ENCODE measurements around the gene TRAF3IP1. TPM values are rescaled to one million over a fixed set of nuclear protein-coding genes. Genes with fewer than 3 reads are reported as not detected.

TRAF3IP1 gene
- total and polyA plus RNA-seq, 3 donors from 2014 or later = 22.1 to 40.9 (median 38.0) TPM

- no peaks in the 10 kb centered on the region for H3K9me3 ChIP-seq
- H3K36me3 ChIP-seq (ENCODE audit: low read depth, missing control alignments) = no peaks in the 10 kb centered on the region
- H3K4me1 ChIP-seq = no peaks in the 10 kb centered on the region
- WGBS, 2 donors = 88 to 94% methylated on average over 6 of the region's 6 CpGs
- no peak for DNase-seq
- intact Hi-C loops (cut with DNase I; ENCODE audit: low total_unique reads) = no loop called here
- TF ChIP-seq POLR2A (IDR thresholded peaks at IDR 0.05) (no peak), CTCF (IDR thresholded peaks at IDR 0.05) (no peak)
- no peak overlapping the region for H3K27ac ChIP-seq
- H3K4me3 ChIP-seq = no peak overlapping the region
- H3K27me3 ChIP-seq = no peaks in the 10 kb centered on the region
Measured at GRCh38 chr2:238391042-238391689, 70.8 kb downstream of the TRAF3IP1 start.

GRCh38 chr2:238396663-238397062 lies 76.3 kb downstream of the TRAF3IP1 start:
- 87 to 91% methylated on average over 7 of the region's 7 CpGs for WGBS, 2 donors
- H3K27ac ChIP-seq = no peak overlapping the region
- no peaks in the 10 kb centered on the region for H3K9me3 ChIP-seq
- H3K4me3 ChIP-seq = no peak overlapping the region
- H3K4me1 ChIP-seq = no peaks in the 10 kb centered on the region
- intact Hi-C loops (cut with DNase I; ENCODE audit: low total_unique reads) = no loop called here
- DNase-seq = no peak
- H3K36me3 ChIP-seq (ENCODE audit: low read depth, missing control alignments) = no peaks in the 10 kb centered on the region
- TF ChIP-seq POLR2A (IDR thresholded peaks at IDR 0.05) = no peak
- no peak for TF ChIP-seq CTCF (IDR thresholded peaks at IDR 0.05)
- no peaks in the 10 kb centered on the region for H3K27me3 ChIP-seq

GRCh38 chr2:238397356-238397755 lies 77.0 kb downstream of the TRAF3IP1 start:
- no peak overlapping the region for H3K4me3 ChIP-seq
- 84 to 85% methylated on average over 7 to 14 of the region's 14 CpGs for WGBS, 2 donors
- intact Hi-C loops (cut with DNase I; ENCODE audit: low total_unique reads) = no loop called here

GRCh38 chr2:238398577-238398976 lies 78.3 kb downstream of the TRAF3IP1 start:
- H3K27ac ChIP-seq = no peak overlapping the region
- H3K4me1 ChIP-seq = no peaks in the 10 kb centered on the region
- H3K27me3 ChIP-seq = no peaks in the 10 kb centered on the region
- 67 to 71% methylated on average over 6 of the region's 6 CpGs for WGBS, 2 donors
- TF ChIP-seq CTCF (IDR thresholded peaks at IDR 0.05) = no peak
- no peak for TF ChIP-seq POLR2A (IDR thresholded peaks at IDR 0.05)
- H3K9me3 ChIP-seq = no peaks in the 10 kb centered on the region
- DNase-seq = no peak
- H3K4me3 ChIP-seq = no peak overlapping the region
- H3K36me3 ChIP-seq (ENCODE audit: low read depth, missing control alignments) = no peaks in the 10 kb centered on the region
- intact Hi-C loops (cut with DNase I; ENCODE audit: low total_unique reads) = no loop called here

More at GRCh38 chr2:238397356-238397755, 77.0 kb downstream of the TRAF3IP1 start:
- TF ChIP-seq CTCF (IDR thresholded peaks at IDR 0.05) = no peak
- TF ChIP-seq POLR2A (IDR thresholded peaks at IDR 0.05) = no peak
- Histone ChIP-seq H3K27me3 (no peaks in the 10 kb centered on the region), H3K9me3 (no peaks in the 10 kb centered on the region), H3K27ac (no peak overlapping the region), H3K36me3 (ENCODE audit: low read depth, missing control alignments) (no peaks in the 10 kb centered on the region), H3K4me1 (no peaks in the 10 kb centered on the region)
- no peak for DNase-seq

GRCh38 chr2:238399094-238399493 lies 78.8 kb downstream of the TRAF3IP1 start:
- Histone ChIP-seq H3K36me3 (ENCODE audit: low read depth, missing control alignments) (no peaks in the 10 kb centered on the region), H3K9me3 (no peaks in the 10 kb centered on the region), H3K4me1 (no peaks in the 10 kb centered on the region), H3K27me3 (no peaks in the 10 kb centered on the region), H3K27ac (no peak overlapping the region), H3K4me3 (no peak overlapping the region)
- WGBS, 2 donors = 76 to 87% methylated on average over 2 of the region's 2 CpGs
- intact Hi-C loops (cut with DNase I; ENCODE audit: low total_unique reads) = no loop called here
- no peak for DNase-seq
- TF ChIP-seq POLR2A (IDR thresholded peaks at IDR 0.05) = no peak
- TF ChIP-seq CTCF (IDR thresholded peaks at IDR 0.05) = no peak

All from testis (tissue), 3 donors.